NCI-H2107 (cell line): Measurements from ENCODE around the gene GPR84.

Experiments
- DNase-seq: peaks from one replicate; lab custom pipeline; 2025; lab: John Stamatoyannopoulos, UW

Gene GPR84

DNA sequence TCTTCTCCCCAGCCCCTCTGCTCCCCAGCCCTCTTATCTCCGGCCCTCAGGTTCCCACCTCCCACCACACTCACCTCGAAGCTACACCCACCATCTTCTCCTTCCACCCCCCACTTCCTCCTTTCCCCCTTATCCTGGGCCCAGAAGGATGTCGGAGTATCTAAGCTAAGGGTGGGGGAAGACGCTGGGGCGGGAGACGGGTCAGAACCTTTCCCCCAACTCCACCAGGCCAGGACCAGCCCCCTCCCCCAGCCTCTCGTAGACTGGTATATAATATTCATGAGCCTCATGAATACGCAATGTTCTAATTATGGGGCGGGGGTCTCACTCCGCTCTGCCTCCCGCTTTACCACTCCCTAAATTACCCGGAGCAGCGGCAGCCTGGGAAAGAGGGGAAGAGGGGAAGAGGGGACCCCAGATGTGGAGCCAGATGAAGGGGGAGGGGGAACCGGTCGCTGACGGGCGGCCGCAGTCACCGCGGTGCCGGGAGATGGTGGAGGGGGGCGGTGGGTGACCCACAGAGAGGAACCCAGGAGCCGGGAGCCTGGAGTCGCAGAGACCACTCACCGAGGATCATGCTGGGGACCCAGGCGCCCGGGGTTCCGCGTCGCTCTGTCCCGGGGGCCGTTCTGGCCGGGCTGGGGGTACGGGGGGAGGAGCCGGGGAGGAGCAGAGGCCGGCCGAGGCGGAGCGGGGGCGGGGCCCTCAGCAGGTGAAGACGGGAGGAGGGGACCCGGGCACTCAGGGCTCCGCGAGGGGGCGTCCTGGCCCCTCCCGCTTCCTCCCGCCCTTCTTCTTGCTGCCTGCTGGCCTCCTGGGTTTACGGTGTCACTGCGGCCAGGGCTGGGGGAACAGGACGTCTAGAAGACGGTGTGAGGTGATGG, 26.6 kb upstream of the GPR84 start:
- no peak for DNase-seq

DNA sequence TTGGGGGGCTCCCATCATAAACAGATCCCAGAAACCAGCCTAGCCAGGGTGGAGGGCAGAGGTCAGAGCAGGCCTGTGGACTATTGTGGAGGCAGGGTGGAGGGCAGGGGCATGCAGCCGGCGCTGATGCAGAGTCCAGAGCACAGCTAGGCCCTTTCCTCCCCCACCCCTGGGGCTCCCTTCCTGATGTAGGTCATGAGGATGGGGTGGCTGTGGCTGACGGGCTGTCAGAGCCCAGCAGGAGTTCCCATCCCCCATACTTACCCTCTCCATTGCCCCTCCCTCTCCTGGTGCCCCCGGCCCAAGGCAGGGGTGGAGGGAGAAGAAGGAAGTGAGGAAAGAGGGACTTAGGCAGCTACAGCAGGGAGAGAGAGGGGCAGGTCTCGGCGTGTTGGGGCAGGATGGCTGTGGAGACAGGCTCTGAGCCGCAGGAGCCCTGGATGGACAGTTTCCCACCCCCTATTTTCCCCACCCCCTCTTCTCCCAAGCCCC, 25.9 kb upstream of the GPR84 start:
- DNase-seq, result no peak

DNA sequence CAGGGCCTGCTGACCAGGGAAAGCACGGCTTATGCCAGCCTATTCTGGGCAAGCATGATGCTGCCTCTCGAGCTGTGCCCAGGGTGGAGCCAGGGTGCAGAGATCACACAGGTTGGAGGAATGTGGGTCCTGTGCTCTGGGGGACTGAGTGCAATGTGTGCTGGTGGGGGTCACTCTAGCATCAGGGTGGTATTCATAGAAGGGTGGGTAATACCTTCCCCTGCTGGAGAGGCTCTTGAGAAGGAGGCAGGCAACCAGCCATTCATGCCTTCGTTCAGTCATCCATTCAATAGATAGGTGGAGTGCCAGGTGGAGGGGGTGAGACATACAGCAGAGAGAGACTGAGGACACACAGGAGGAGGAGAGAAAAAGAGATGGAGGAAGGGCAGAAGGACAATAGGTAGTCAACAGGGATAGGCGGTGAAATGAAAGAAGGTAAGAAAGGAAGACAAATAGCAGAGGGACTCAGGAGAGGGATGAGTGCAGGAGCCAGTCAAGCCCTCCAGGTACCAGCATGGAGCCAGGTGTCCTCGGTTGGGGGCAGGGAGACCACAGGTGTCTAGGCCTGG, 25.4 kb upstream of the GPR84 start:
- no peak for DNase-seq

DNA sequence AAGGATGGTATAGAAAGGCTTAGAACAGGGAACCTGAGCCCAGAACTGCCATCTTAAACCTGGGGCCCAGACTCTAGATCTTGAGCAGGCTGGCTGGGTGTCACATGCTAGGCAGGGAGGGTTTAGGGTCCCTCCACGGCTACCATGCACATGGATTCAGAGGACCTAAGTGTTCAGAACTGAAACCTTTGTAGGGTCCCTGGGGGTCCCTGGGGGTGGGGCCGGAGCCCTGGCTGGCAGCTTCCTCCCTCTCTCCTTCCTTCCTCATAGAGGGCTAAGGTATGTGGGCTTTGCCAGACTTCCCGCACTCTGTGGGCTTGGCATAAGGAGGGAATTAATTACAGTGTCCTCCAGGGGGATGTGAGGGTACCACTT, 24.8 kb upstream of the GPR84 start:
- DNase-seq, result no peak

GRCh38 chr12:54388237-54389133, 24.2 kb upstream of the GPR84 start:
- no peak for DNase-seq

- DNase-seq, result no peak
Measured at GRCh38 chr12:54387114-54387467, 22.8 kb upstream of the GPR84 start.

DNA sequence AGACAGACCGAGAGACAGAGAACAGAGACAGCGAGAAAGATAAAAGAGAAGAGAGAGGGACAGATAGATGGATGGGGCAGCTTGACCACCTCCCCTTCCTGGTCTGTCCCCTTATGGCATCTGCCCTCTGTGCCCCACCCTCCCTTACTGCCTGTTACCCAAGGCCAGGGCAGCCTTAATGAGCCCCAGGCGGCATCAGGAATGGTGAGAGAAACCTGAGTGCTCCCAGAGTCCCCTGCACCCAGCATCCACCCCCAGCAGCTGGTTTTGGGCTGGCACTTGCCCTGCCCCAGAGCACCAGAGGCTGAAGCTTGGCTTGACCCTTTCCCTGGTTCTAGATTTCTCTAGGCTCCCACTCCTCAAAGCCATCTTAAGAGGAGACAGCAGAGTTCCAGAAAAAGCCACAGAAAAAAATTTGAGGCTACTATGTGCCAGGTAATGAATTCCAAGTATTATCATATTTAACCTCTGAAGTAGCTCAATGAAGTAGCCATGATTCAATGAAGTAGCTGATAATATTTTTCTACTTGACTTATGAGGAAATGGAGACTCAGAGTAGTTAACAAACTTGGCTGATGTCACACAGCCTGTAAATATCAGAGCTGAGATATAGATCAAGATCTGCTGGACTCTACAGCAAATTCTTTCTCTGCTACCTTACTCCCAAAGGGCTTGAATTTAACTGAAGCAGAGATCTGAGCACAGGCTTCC, 22.3 kb upstream of the GPR84 start:
- no peak for DNase-seq

DNA sequence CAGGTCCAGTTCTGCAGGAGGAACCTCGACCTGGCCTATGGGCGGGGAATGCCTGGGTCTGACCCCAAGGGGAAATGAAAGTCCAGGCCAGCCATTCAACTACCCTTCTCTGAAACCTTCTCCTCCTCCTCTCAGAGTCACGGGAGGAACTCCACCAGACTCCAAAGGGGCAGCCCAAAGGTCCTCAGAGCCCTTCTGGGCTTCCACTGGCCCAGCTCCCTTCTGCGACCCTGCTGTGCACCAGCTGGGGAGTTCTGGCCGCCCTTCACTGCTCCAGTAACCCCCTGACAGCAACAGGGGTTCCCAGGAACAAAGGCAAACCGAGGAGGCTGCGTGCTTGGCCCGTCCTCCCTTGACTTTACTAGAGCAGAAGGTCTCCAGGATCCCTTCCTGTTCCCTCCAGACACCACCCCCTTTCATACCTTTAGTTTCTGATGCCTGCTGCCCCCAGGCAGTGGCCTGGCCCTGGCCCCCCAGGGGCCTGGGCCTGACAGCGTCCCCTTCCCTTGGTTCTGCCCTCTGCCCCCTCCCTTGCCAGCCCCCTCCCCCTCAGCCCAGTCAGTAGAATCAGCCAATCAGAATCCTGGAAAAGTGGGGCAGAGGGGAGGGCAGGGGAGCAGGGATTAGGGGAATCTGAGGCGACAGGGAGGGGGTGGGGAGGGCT, 21.1 kb upstream of the GPR84 start:
- DNase-seq, result no peak

DNA sequence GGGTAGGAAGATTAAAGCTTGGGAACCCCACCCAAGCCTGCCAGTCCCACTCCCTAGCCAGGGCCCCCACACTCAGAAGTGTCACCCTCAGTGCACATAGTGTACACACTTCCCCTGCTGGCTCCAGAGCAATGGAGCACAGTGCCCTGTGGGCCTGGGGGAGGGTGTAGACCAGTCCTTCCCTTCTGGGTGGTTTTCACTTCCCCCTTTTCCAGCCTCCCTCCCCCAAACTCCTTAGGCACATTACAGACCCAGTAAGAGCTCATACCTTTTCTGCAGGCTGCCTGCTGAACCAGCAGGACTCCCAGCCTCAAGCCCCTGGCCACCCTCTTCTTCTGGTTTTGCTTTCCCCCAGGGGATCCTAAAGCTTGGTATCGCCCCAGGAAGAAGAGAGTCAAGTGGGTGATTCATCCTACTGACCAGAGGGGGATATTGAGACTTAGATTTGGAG, 20.3 kb upstream of the GPR84 start, which contains the start of gene ZNF385A:
ZNF385A (minus strand) TSS at position 143 of the 451 bp plus-strand sequence. CDS start 219 bp downstream, outside the sequence.
- DNase-seq, result no peak

GRCh38 chr12:54383041-54383609, 18.8 kb upstream of the GPR84 start:
- DNase-seq, result no peak

DNA sequence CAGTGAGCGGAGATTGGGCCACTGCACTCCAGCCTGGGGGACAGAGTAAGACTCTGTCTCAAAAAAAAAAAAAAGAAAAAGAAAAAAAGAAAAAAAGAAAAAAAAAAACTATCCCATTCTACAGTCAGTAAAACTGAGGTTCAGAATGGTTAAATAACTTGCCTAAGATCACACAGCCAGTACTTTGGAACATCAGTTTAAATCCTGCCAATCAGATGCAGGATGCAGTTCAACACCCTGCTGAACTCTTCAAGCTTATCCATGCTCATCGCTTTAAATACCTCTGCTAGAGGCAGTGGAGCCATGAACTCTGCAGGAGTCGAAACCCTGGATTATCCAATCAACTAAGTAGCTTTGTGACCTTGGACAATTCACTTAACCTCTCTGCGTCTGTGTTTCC, 16.9 kb upstream of the GPR84 start:
- no peak for DNase-seq

DNA sequence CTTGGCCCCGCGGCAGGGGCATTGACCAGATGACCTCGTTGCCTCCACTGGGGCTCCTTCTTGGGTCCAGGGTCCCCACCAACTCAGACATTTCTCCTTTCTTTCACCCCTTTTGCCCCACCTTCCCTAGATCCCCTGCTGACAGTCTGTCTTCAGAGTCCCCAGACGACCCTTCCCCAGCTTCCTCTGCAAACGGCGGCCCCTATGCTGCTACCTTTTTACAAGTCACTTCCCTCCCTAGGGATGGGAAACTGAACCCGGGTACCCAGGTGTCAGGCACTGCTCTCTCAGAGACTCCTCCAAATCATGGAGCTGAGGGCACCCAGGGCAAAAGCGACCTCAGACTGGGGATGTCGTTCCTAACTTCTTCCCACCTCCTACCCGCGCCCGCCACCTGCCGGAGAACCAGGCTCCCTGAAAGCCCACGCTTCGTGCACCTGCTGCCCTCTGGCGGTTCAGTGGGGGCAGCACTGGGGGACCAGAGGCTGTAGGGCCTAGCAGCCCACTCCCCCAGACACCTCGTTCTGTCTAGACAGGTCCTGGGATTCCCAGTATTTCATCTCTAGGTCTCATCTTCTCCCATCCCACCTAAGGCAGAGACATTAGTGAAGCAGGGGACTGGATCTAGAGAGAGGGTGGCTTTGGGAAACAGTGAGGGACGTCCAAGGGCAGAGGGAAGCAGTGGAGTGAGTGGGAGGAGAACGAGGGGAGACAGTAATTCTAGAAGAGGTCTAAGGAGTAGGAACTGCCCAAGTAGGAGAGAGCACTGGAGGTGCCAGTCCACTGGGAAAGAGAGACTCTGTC, 15.3 kb upstream of the GPR84 start:
- DNase-seq, result peak; percentile 80

DNA sequence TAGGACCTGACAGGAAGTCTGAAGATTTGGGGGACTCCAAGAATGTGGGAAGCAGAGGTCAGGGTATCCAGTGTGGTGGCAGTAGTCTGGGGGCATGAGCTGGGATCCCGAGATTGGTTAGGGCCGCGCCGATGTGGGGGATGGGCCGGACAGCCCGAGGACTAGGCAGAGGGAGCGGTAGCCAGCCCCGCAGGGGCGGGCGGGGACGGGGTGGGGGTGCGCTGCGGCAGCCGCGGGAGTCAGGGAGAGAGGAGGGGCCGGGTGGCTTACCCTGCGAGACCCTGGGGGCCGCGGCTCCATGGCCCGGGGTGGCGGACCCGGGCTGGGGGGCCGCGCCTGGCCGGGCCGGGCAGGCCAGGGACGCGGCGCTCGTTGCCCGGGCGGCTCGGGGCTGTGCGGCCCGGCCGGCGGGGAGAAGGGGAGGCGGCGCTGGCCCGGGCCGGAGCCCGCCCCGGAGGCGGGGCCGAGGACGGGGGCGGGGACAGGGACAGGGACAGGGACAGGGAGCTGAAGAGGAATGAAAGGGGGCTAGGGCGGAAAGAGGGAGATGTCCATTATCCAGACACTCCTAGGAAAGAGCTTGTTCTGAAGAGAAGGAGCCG, 14.6 kb upstream of the GPR84 start:
- no peak for DNase-seq

DNA sequence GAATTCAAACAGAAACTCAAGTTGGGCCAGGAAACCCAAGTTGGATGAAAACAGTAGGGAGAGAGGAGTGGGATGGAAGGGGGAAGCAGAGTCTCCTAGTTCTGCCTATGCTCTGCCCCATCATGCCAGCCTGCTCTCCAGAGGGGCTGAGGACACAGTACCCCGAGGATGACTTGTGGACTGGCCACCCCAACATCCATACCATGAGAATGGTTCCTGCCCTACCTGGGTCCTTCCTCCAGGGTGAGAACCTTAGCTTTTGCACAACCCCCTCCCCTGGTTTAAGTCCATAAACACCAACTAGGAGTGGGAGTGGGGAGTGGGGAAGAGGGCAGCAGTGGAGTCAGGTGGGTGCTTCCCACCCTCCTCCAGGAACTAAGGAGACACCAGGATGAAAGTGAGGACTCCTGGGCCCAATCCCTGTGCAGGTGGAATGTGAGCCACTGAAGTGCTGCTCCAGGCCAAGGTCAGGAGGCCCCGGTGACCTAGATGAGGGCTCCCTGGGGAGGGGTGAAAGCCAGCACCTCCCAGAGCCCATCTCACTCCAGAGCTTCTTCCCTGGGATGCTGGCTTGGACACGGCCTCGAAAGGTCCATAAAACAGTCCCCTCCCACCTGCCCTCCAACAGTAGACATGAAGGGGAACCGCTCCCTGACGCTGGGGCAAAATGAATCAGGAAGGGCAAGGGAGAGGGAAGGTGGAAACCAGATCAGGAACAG, 13.7 kb upstream of the GPR84 start:
- DNase-seq, result no peak

- DNase-seq, result no peak
Measured at GRCh38 chr12:54377007-54377406, 12.7 kb upstream of the GPR84 start.

DNA sequence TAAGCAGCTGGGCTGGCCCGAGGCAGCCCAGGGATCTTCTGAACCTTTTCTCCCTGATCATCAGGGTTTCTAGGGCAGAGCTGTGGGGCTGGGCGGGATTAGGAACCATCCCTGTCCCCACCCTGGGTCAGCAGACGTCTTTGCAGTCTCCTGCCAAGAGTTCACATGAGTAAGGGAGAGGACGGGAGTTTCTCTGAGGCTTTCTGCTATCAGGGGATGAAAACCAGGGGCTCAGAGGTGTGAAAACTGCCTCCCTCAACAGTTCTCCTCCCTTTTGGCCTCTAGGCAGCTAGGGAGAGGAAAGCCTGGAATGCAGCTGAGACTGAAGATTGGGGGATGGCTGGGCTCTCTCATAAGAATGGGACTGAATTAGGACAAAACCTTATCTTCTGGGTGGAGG, 12.3 kb upstream of the GPR84 start:
- no peak for DNase-seq

GRCh38 chr12:54375259-54375579, 10.9 kb upstream of the GPR84 start:
- no peak for DNase-seq

DNA sequence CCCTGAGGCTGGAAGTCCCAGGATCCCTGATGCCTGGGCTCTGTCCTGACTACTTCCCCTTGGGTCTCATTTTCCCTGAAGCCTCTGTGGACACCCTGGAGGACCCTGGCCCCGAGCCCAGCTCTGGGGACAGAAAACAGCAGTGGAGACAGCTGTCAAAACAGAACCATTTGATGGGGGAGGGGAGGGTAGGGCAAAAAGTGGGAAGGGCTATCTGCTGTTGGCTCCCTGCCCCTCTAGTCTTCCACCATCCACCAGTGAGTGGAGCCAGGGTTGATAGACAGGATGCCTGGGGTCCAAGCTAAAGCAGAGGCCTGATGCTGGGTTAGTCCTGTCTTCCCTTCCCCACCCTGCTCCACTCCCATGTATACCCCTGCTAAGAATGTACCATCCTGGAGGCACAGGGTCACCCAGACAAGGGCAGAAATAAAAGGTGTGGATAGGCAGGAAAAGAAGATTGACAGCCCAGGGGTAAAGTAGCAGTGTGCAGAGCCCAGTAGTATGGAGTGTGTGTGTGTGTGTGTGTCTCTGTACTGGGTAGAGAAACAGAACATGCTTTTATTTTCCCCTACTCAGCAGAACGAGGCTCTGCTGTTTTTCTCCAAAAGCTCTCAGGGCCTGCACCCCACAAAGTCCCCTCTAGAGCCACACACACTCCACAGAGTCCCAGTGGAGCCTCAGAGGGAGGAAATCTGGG, 10.4 kb upstream of the GPR84 start:
- DNase-seq, result no peak
